ENCODE results near the gene ITGB2. TPM values are rescaled to one million over a fixed set of nuclear protein-coding genes. Genes with fewer than 3 reads are reported as not detected.

ITGB2 gene
- total and polyA plus RNA-seq, 12 donors: 6.3 to 249 (median 98.9) TPM

GRCh38 chr21:44943005-44943685, 22.4 kb upstream of the ITGB2 start:
- 71 to 76% (median 75%) methylated on average over 15 of the region's 15 CpGs for whole genome bisulfite sequencing, 4 donors
- DNase-seq: peak in 1 of 7 donors; percentile 12
- H3K36me3 ChIP-seq (replicated peaks in 1 of 2): peaks cover 0 to 18% of the 10 kb centered on the region in 2 donors
- H3K9me3 ChIP-seq (replicated peaks in 1 of 3): no peaks in the 10 kb centered on the region
- no peak overlapping the region for H3K4me3 ChIP-seq
- intact Hi-C loops (cut with DNase I): no loop called here
- TF ChIP-seq, protein P1, sequence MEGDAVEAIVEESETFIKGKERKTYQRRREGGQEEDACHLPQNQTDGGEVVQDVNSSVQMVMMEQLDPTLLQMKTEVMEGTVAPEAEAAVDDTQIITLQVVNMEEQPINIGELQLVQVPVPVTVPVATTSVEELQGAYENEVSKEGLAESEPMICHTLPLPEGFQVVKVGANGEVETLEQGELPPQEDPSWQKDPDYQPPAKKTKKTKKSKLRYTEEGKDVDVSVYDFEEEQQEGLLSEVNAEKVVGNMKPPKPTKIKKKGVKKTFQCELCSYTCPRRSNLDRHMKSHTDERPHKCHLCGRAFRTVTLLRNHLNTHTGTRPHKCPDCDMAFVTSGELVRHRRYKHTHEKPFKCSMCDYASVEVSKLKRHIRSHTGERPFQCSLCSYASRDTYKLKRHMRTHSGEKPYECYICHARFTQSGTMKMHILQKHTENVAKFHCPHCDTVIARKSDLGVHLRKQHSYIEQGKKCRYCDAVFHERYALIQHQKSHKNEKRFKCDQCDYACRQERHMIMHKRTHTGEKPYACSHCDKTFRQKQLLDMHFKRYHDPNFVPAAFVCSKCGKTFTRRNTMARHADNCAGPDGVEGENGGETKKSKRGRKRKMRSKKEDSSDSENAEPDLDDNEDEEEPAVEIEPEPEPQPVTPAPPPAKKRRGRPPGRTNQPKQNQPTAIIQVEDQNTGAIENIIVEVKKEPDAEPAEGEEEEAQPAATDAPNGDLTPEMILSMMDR (IDR thresholded peaks at IDR 0.05): no peak
- TF ChIP-seq POLR2A (IDR thresholded peaks at IDR 0.05): no peak
- no peak overlapping the region for H3K27ac ChIP-seq
- peaks cover 12 to 33% of the 10 kb centered on the region in 2 donors for H3K4me1 ChIP-seq (replicated peaks in 1 of 2)
- no peaks in the 10 kb centered on the region for H3K27me3 ChIP-seq

DNA sequence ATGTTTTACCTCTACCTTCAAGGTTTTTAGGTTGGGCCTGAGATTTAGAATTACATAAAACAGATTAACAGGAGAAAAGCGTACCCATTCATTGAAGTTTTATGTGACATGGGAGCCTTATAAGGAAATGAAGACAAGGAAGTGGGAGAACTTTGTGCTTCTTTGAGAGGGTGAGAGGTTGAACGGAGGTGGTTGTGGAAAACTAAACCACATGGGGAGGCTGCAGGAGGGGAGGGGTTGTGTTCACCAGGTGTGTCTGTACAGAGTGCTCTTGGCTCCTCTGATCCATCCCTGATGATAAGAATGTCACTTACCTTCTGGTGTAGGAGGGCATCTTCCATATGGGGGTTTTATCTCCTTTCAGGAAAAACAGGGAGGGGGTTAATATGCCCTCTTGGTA, 21.9 kb upstream of the ITGB2 start:
- no peak overlapping the region for H3K27ac ChIP-seq
- intact Hi-C loops (cut with DNase I): no loop called here
- no peak overlapping the region for H3K4me3 ChIP-seq
- H3K9me3 ChIP-seq (replicated peaks in 1 of 3): no peaks in the 10 kb centered on the region
- peaks cover 12 to 30% of the 10 kb centered on the region in 2 donors for H3K4me1 ChIP-seq (replicated peaks in 1 of 2)
- no peaks in the 10 kb centered on the region for H3K27me3 ChIP-seq
- WGBS, 4 donors: 84 to 90% (median 86%) methylated on average over 2 of the region's 2 CpGs
- TF ChIP-seq, protein P1 (IDR thresholded peaks at IDR 0.05): no peak
- TF ChIP-seq POLR2A (IDR thresholded peaks at IDR 0.05): no peak
- no peak for DNase-seq
- H3K36me3 ChIP-seq (replicated peaks in 1 of 2): peaks cover 0 to 18% of the 10 kb centered on the region in 2 donors

- TF ChIP-seq, protein P1 (IDR thresholded peaks at IDR 0.05): no peak
- no peak for TF ChIP-seq POLR2A (IDR thresholded peaks at IDR 0.05)
- Histone ChIP-seq H3K27ac (no peak overlapping the region), H3K4me1 (replicated peaks in 1 of 2) (peaks cover 12 to 29% of the 10 kb centered on the region in 2 donors), H3K36me3 (replicated peaks in 1 of 2) (peaks cover 0 to 18% of the 10 kb centered on the region in 2 donors), H3K9me3 (replicated peaks in 1 of 3) (no peaks in the 10 kb centered on the region), H3K27me3 (no peaks in the 10 kb centered on the region), H3K4me3 (no peak overlapping the region)
- intact Hi-C loops (cut with DNase I): no loop called here
- peak in 2 of 7 donors; percentile 11 to 13 for DNase-seq
- 49 to 73% (median 54%) methylated on average over 3 to 8 of the region's 8 CpGs for WGBS, 4 donors
Measured at GRCh38 chr21:44941567-44941966, 20.9 kb upstream of the ITGB2 start.

DNA sequence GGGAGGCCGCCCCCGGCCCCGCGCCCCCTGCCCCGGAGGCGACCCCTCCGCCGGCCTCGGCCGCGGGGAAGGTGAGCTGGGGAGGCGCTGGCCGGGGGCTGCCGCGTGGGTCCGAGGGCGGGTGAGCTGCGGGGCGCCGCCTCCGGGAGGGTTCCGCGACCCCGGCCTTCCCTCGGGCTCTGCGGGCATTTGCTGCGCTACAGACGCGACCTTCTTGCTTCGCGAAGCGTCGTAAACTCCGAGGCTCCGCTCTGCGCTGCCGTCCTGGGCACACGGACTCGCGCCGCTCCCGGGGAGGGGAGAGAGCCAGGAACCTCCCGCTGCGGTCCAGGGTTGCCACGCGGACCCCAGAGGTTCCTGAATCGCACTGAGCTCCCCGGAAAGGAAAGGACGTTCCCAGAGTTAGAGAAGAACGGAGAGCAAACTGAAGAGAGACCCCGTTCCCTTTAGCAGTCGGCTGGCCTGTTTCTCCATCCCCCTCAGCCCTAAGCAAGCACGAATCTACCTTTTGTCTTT, 19.5 kb upstream of the ITGB2 start:
- Histone ChIP-seq H3K9me3 (replicated peaks in 1 of 3) (no peaks in the 10 kb centered on the region), H3K27me3 (no peaks in the 10 kb centered on the region), H3K4me1 (replicated peaks in 1 of 2) (peaks cover 12 to 29% of the 10 kb centered on the region in 2 donors), H3K27ac (peak overlapping the region in 3 of 5 donors; percentile 22 to 74 (median 55)), H3K4me3 (peak overlapping the region; percentile 55 to 94 (median 74)), H3K36me3 (replicated peaks in 1 of 2) (peaks cover 0 to 16% of the 10 kb centered on the region in 2 donors)
- TF ChIP-seq POLR2A (IDR thresholded peaks at IDR 0.05): no peak
- TF ChIP-seq, protein P1 (IDR thresholded peaks at IDR 0.05): no peak
- intact Hi-C loops (cut with DNase I): no loop called here
- DNase-seq: peak in 2 of 7 donors; percentile 20 to 27
- WGBS, 4 donors: 0 to 1% (median 1%) methylated on average over 5 to 53 of the region's 53 CpGs
